HEK293 (cell line): ENCODE measurements around the gene CCL2.

ENCODE experiments used
- CTCF ChIP-seq: fragments of 450-650 bp; formaldehyde crosslinking; IDR thresholded peaks from 2 replicates; pipeline ENCODE4 v1.5.1; 2016; ENCODE audit warnings: missing biosample characterization, missing genetic modification characterization
- GLIS1 ChIP-seq: fragments of 450-650 bp; formaldehyde crosslinking; IDR thresholded peaks from 2 replicates; pipeline ENCODE4 v1.5.1; 2016; ENCODE audit warnings: missing biosample characterization, missing genetic modification characterization
- HOXA7 ChIP-seq: sonication (generic); formaldehyde crosslinking; IDR thresholded peaks from 2 replicates; pipeline ENCODE4 v1.8.1; 2022; ENCODE audit warnings: missing genetic modification reagents, borderline replicate concordance
- HOXD13 ChIP-seq: sonication (generic); formaldehyde crosslinking; IDR thresholded peaks from 2 replicates; pipeline ENCODE4 v1.8.0; 2022; ENCODE audit warnings: missing genetic modification reagents, borderline replicate concordance
- KLF16 ChIP-seq: fragments of 450-650 bp; formaldehyde crosslinking; IDR thresholded peaks from 2 replicates; pipeline ENCODE4 v1.5.1; 2017; ENCODE audit warnings: missing biosample characterization, missing genetic modification characterization
- REST ChIP-seq: fragments of 450-650 bp; formaldehyde crosslinking; IDR thresholded peaks from 2 replicates; pipeline ENCODE4 v1.5.1; 2016; ENCODE audit warnings: missing biosample characterization, missing genetic modification characterization
- TCF7L2 ChIP-seq: IDR thresholded peaks from 2 replicates; pipeline ENCODE4 v1.6.1; 2011; ENCODE audit warnings: low read depth, mild to moderate bottlenecking, inconsistent platforms, low read length, moderate library complexity, borderline replicate concordance
- ZBTB6 ChIP-seq: fragments of 450-650 bp; formaldehyde crosslinking; IDR thresholded peaks from 2 replicates; pipeline ENCODE4 v1.5.1; 2017; ENCODE audit warnings: missing biosample characterization, missing genetic modification characterization
- ZFP69B ChIP-seq: fragments of 450-650 bp; formaldehyde crosslinking; IDR thresholded peaks from 2 replicates; pipeline ENCODE4 v1.5.1; 2016; ENCODE audit warnings: missing biosample characterization, missing genetic modification characterization
- ZNF10 ChIP-seq: fragments of 450-650 bp; formaldehyde crosslinking; IDR thresholded peaks from 2 replicates; pipeline ENCODE4 v1.5.1; 2017; ENCODE audit warnings: missing biosample characterization, missing genetic modification characterization
- ZNF16 ChIP-seq: fragments of 450-650 bp; formaldehyde crosslinking; IDR thresholded peaks from 2 replicates; pipeline ENCODE4 v1.5.1; 2016; ENCODE audit warnings: low read depth, missing biosample characterization, missing genetic modification characterization
- ZNF274 ChIP-seq, 2 experiments: fragments of 200-500 bp in 1 of 2; fragments of 450-650 bp in 1 of 2; sonication (Bioruptor generic) in 1 of 2; formaldehyde crosslinking in 1 of 2; IDR thresholded peaks; 2 replicates each; pipeline versions ENCODE4 v1.5.1 to v1.6.1; 2014 to 2016; ENCODE audit warnings: borderline replicate concordance in 1 of 2, inconsistent platforms in 1 of 2, low read length in 1 of 2, missing biosample characterization in 1 of 2, missing genetic modification characterization in 1 of 2
- ZSCAN30 ChIP-seq: fragments of 450-650 bp; IDR thresholded peaks from 2 replicates; pipeline ENCODE4 v1.5.1; 2018; ENCODE audit warnings: missing biosample characterization, mild to moderate bottlenecking, missing genetic modification characterization, moderate library complexity

GRCh38 chr17:34249478-34249877 lies 5.6 kb upstream of the CCL2 start:
- TF ChIP-seq ZSCAN30: no peak
- no peak for TF ChIP-seq TCF7L2
- no peak for TF ChIP-seq CTCF (tag by site-specific recombination)
- TF ChIP-seq ZNF274 (IDR thresholded peaks at IDR 0.05; ENCODE audit: low read length): no peak
- TF ChIP-seq ZNF274 (tag by site-specific recombination; IDR thresholded peaks at IDR 0.05; ENCODE audit: borderline replicate concordance): no peak
- TF ChIP-seq REST (tag by site-specific recombination): no peak
- no peak for TF ChIP-seq ZNF10 (tag by site-specific recombination)
- no peak for TF ChIP-seq HOXD13
- no peak for TF ChIP-seq ZFP69B (tag by site-specific recombination)
- TF ChIP-seq ZNF16 (tag by site-specific recombination): no peak
- no peak for TF ChIP-seq GLIS1 (tag by site-specific recombination)
- no peak for TF ChIP-seq KLF16 (tag by site-specific recombination)
- no peak for TF ChIP-seq ZBTB6 (tag by site-specific recombination)
- TF ChIP-seq HOXA7 (CRISPR knock-in tag): no peak
